ENCODE measurements around the gene MRPL4. TPM values are rescaled to one million over a fixed set of nuclear protein-coding genes. Genes with fewer than 3 reads are reported as not detected.

Gene MRPL4
- total RNA-seq, 6 experiments from 2014 or later = 33.7 to 109 (median 38.2) TPM

- Histone ChIP-seq H3K9me3 (no peaks in the 10 kb centered on the region), H3K4me3 (no peak overlapping the region), H3K27me3 (no peaks in the 10 kb centered on the region), H3K27ac (no peak overlapping the region), H3K4me1 (peaks cover 0 to 11% (median 0%) of the 10 kb centered on the region in 4 donors), H3K36me3 (no peaks in the 10 kb centered on the region)
- ATAC-seq (no peak), DNase-seq (no peak)
- intact Hi-C loops (cut with DNase I) = no loop called here
- WGBS (ENCODE audit: insufficient coverage, low coverage, low lambda C conversion rate, missing lambda C conversion rate) = 92% methylated on average over 16 of the region's 28 CpGs
- no peak for TF ChIP-seq POLR2A (IDR thresholded peaks at IDR 0.05)
- no peak for TF ChIP-seq CTCF (IDR thresholded peaks at IDR 0.05)
Observed at GRCh38 chr19:10223488-10224213, 28.4 kb upstream of the MRPL4 start.

GRCh38 chr19:10224337-10224736, 27.7 kb upstream of the MRPL4 start:
- Histone ChIP-seq H3K27ac (no peak overlapping the region), H3K9me3 (no peaks in the 10 kb centered on the region), H3K27me3 (no peaks in the 10 kb centered on the region), H3K36me3 (no peaks in the 10 kb centered on the region), H3K4me1 (peaks cover 0 to 5% (median 0%) of the 10 kb centered on the region in 4 donors), H3K4me3 (no peak overlapping the region)
- DNase-seq (no peak), ATAC-seq (no peak)
- TF ChIP-seq CTCF (IDR thresholded peaks at IDR 0.05) = no peak
- no peak for TF ChIP-seq POLR2A (IDR thresholded peaks at IDR 0.05)
- WGBS (ENCODE audit: insufficient coverage, low coverage, low lambda C conversion rate, missing lambda C conversion rate) = 93% methylated on average over 3 of the region's 23 CpGs
- intact Hi-C loops (cut with DNase I) = no loop called here

- H3K4me1 ChIP-seq = no peaks in the 10 kb centered on the region
- H3K27ac ChIP-seq = no peak overlapping the region
- intact Hi-C loops (cut with DNase I) = no loop called here
- DNase-seq (no peak), ATAC-seq (no peak)
- H3K36me3 ChIP-seq = no peaks in the 10 kb centered on the region
- H3K4me3 ChIP-seq = no peak overlapping the region
- no peaks in the 10 kb centered on the region for H3K9me3 ChIP-seq
- no peak for TF ChIP-seq POLR2A (IDR thresholded peaks at IDR 0.05)
- TF ChIP-seq CTCF (IDR thresholded peaks at IDR 0.05) = no peak
- no peaks in the 10 kb centered on the region for H3K27me3 ChIP-seq
- no CpG with 5 or more reads among the region's 6 CpGs for WGBS (ENCODE audit: insufficient coverage, low coverage, low lambda C conversion rate, missing lambda C conversion rate)
Observed at GRCh38 chr19:10226021-10226375, 26.0 kb upstream of the MRPL4 start.

GRCh38 chr19:10226376-10227025, 25.5 kb upstream of the MRPL4 start:
- Histone ChIP-seq H3K36me3 (no peaks in the 10 kb centered on the region), H3K27ac (no peak overlapping the region), H3K4me3 (no peak overlapping the region), H3K27me3 (no peaks in the 10 kb centered on the region), H3K9me3 (no peaks in the 10 kb centered on the region), H3K4me1 (no peaks in the 10 kb centered on the region)
- WGBS (ENCODE audit: insufficient coverage, low coverage, low lambda C conversion rate, missing lambda C conversion rate) = 50% methylated on average over 8 of the region's 13 CpGs
- intact Hi-C loops (cut with DNase I) = no loop called here
- TF ChIP-seq CTCF (IDR thresholded peaks at IDR 0.05) (no peak), POLR2A (IDR thresholded peaks at IDR 0.05) (no peak)
- DNase-seq (no peak), ATAC-seq (no peak)
